Type B pancreatic cell (in vitro differentiated cells): ENCODE measurements around the gene FCHO1. TPM values are rescaled to one million over a fixed set of nuclear protein-coding genes. Genes with fewer than 3 reads are reported as not detected.

Experiments used
- total RNA-seq: library from RNA; stranded (reverse); gene quantifications from 2 replicates; pipeline ENCODE4 v1.2.1, GENCODE V29; 2021; ENCODE audit warnings: low replicate concordance

FCHO1 gene
- total RNA-seq, 1 donor from 2014 or later: 4.4 TPM

Other genes starting within 250 kb of the FCHO1 start
- gene PGLS, start 239.8 kb upstream of the FCHO1 start, total RNA-seq: 94.9 and 103 TPM in 2 replicates
- gene COLGALT1, start 195.8 kb upstream of the FCHO1 start, total RNA-seq: 69.7 and 73.7 TPM in 2 replicates
- 4.3 and 6.2 TPM in 2 replicates for gene UNC13A, start 63.1 kb upstream of the FCHO1 start, total RNA-seq
- gene MAP1S, start 32.0 kb upstream of the FCHO1 start, total RNA-seq: 87.1 and 93.6 TPM in 2 replicates
- gene B3GNT3, start 43.7 kb downstream of the FCHO1 start, total RNA-seq: 12.3 and 22.6 TPM in 2 replicates
- gene INSL3, start 70.0 kb downstream of the FCHO1 start, total RNA-seq: not detected in 2 replicates
- 1.4 and 4.3 TPM in 2 replicates for gene JAK3, start 96.5 kb downstream of the FCHO1 start, total RNA-seq
- gene RPL18A, start 108.4 kb downstream of the FCHO1 start, total RNA-seq: 2,506 and 2,537 TPM in 2 replicates
- 0.75 and 2.3 TPM in 2 replicates for gene SLC5A5, start 120.5 kb downstream of the FCHO1 start, total RNA-seq
- gene CCDC124, start 181.5 kb downstream of the FCHO1 start, total RNA-seq: 86.0 and 90.9 TPM in 2 replicates
- gene KCNN1, start 215.6 kb downstream of the FCHO1 start, total RNA-seq: 13.4 and 15.3 TPM in 2 replicates